Fibroblast of skin of scalp (primary cell): ENCODE measurements around the gene NAXE. TPM values are rescaled to one million over a fixed set of nuclear protein-coding genes. Genes with fewer than 3 reads are reported as not detected.
"Not testable (repeated sequence)": the region's sequence is repeated elsewhere in the genome, so short reads cannot be mapped to it uniquely, and the experiment has no call there.

Experiments
- DNase-seq: peaks from one replicate; pipeline ENCODE4 v3.0.0-alpha.2; 2013
- polyA plus RNA-seq, 2 experiments: library from polyadenylated mRNA; unstranded; fragments of 120-200 nt; gene quantifications; one replicate each; pipeline ENCODE4 v1.2.1, GENCODE V29; 2013; ENCODE audit not compliant: insufficient read length in 2 of 2

The NAXE gene
- 58.1 TPM for polyA plus RNA-seq (2013, experiment 1 of 2; ENCODE audit: insufficient read length)
- 52.9 TPM for polyA plus RNA-seq (2013, experiment 2 of 2; ENCODE audit: insufficient read length)

DNA sequence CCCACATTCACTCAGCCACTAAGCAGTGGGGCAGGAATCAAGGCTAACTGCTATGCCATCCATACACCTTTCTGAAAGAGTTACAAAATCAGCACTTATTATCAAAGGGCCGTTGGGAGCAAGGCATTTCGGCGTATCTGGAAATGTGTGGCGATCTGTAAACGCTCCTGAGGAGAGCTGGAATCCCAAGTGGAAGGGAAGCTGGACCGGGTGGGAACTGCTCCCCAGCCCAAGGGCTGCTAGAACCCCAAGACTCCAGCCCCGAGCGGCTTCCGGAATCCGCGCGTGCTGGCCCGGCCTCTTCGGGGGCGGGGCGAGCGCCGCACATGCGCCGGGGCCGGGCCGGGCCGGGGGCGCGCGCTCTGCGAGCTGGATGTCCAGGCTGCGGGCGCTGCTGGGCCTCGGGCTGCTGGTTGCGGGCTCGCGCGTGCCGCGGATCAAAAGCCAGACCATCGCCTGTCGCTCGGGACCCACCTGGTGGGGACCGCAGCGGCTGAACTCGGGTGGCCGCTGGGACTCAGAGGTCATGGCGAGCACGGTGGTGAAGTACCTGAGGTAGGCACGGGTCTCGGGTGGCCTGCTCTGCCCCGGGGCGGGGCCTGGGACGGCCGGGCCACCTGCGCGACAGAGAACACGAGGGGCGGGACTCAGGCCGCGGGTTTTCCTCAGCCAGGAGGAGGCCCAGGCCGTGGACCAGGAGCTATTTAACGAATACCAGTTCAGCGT lies at the start of gene NAXE:
TSS of gene NAXE (plus strand) at position 345 of the 726 bp plus-strand sequence. CDS start at position 374, 29 bp downstream.
- peak; percentile 67 for DNase-seq

DNA sequence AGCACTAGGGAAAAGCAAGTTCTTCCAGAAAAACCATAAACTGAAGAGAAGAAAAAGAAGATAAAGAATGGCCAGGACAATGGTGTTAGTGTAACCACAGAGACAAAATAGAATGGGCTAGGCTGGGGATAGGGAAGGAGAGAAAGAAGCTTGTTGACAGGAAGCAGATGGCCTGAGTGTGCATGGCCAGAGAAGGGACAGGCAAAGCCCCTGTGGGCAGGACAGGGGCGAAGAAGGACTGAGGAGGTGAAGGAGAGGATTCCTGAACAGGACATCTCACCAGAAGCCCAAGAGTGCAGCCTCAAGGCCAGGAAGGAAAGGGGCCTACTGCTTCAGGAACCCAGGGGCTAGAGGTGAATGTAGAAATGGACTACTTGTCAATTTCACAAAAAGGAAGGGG lies 48.5 kb upstream of the NAXE start:
- DNase-seq = no peak

DNA sequence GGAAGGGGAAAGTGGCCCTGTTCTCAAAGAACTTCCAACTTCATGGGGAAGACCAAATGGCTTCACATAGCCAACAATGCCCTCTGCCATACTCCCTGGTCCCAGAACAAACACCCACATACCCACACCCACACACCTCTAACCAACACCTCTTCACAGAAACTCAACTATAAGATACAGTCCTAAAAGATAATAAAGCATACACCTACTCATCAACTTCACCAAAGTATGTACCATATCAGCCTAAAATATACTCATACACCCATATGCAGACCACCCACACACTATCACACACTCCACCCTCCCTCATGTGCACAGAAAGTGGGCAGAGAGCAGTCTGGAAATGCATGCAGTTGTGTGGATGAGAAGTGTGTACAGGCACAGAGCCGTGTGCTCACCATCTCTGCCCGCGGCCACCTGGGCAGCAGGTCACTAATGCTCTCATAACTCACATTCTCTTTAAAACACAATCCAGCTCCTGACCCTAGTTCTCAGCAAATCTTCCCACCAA lies 46.9 kb upstream of the NAXE start:
- DNase-seq = no peak

DNA sequence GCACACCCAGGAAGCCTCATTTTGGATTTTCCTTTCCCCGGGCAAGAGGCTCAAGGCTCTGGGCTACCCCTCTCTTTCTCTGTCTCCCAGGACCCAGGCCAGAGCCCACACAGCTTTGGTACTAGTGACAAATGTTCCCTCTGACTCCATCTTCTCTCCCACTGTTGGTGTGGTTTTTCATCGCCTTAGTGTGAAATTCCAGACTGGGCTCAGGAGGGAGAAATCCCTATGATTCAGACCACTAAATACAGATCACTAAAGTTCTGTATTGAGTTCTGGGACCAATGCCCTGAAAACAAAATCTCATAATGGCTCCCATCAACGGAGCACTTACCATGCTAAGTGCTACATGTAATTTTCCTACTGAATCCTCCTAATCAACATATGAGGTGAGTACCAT lies 45.3 kb upstream of the NAXE start:
- peak; percentile 4 for DNase-seq

DNA sequence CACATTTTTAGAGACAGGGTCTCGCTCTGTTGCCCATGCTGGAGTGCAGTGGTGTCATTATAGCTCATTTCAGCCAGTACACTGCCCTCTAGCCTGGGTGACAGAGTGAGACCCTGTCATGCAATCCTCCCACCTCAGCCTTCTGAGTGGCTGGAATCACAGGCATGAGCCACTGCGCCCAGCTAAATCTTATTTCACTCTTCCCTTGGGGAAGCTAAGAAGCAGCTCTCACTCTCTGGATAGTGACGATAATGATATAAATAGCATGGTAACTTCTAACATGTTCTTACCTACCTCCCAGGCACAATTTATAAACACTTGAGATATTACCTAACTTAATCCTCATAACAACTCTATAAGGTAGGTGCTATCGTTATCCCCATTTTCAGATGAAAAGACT lies 44.1 kb upstream of the NAXE start:
- DNase-seq = no peak

DNA sequence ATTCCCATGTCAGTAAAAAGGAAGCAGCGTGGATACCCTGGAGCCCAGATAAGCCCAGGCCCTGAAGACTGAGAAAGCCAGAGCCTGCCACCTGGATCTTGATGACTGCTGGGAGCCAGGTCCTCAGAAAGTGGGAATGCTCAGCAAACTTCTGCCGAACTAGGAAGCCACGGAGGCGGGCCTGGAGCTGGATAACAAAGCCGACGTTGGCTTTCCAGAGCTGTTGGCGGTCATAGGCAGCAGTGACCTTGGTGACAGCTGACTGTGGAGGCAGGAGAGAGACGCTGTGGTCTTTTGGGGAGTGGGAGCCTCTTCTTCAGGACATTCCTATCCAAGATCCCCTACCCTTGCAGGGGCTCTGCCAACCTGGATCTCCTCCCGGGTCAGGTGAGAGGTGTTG lies 43.6 kb upstream of the NAXE start:
- no peak for DNase-seq

DNA sequence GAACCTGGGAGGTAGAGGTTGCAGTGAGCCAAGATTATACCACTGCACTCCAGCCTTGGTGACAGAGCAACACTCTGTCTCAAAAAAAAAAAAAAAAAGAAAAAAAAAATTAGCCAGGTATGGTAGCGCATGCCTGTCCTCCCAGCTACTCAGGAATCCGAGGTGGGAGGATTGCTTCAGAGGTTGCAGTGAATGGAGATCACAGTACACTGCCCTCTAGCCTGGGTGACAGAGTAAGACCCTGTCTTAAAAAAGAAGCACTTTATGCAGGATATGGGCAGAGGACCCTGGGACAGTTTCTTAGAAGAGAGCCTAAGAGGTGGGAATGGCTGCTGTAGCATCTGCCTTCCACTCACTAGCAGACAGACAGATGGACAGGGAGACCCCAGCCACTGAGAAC lies 42.2 kb upstream of the NAXE start:
- no peak for DNase-seq

DNA sequence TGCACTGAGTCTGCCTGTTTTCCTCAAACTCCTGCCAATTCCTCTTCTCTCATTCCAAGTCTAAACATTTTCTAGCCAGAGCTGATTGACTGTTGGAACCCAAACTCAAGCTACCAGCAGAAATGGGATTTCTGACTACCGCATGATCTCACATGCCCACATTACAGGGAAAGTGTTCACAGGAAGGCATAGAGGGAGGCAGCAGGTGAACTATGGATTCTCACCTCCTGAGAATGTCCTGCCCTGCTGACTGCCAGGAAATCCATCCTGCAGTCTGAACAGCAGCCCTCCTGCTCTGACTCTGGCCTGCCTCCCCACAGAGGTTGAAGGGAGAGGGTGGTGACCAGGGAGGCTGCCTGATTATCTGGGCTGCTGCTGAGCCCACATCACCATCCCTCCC lies 41.7 kb upstream of the NAXE start:
- DNase-seq = no peak

DNA sequence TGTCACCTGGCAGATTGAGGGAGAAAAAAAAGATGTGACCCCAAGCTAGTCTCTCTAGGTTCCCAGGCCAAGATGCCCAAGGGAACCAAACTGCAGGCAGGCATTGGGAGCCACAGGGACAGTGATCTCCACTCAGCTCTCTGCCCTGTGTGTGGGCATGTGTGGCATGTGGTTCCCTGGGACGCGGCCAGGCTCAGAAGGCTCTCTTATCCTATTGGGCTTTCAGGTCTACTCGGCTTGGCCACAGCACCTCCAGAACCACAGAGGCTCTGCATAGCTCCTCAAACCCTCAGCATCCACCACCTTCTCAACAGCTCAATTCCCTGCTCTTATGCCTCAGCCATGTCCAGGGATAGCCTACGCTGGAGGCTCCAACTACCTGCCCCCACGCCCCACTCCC lies 41.2 kb upstream of the NAXE start:
- no peak for DNase-seq

DNA sequence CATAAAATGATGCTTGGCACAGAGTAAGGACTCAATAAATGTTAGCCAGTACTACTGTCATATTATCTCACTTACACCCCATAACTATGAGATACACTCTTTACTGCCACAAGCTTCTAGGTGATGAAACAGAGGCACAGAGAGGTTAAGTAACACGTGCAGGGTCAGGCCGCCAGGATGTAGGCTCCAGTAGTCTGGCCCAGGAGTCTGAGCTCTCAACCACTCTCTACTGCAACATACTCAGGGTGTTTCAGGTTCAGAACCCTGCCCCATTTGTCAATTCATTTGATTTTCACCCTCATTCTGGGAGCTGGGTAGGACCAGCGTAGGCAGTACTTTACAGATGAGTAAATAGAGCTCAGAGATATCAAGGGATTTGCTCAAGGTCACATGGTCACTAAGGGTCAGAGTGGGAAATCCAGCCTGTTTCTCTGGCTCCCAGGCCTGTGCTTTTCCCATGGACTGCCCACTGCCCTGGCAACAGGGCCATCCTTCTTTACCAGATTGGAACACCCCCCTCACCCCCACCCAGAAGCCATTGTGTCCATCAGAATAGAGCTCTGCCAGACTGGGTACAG lies 40.4 kb upstream of the NAXE start:
- DNase-seq = no peak

DNA sequence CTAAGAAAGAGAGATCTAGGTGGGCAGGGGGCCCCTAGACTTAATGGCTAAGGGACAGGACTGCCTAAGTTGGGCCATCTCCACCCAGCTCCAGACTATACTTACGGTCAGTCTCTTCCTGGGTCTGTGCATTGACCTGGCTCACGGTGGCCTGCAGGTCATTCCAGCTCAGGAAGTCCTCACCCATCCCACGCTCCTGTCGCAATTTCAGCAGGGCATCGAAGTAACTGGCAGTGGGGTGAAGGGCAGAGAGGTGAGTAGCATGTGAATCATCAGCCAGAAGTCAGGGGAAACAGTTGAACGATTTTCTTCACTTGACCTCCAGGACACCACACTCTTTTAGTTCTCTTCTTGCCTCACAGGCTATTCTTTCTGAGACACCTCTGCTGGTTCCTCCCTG lies 39.7 kb upstream of the NAXE start:
- DNase-seq = no peak

DNA sequence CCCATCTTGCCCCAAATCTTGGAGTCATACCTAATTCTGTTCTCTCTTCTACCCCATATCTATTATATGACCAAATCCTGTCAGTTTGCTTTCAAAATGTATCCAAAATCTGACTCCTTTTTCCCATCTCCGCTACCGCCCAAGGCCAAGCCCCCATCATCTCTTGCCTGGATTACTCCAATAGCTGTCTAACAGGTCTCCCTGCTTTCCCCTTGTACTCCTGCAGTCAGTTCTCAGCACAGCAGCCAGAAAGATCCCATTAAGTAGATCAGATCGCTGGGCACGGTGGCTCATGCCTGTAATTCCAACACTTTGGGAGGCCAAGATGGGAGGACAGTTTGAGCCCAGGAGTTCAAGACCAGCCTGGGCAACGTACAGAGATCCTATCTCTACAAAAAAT lies 39.1 kb upstream of the NAXE start:
- no peak for DNase-seq

DNA sequence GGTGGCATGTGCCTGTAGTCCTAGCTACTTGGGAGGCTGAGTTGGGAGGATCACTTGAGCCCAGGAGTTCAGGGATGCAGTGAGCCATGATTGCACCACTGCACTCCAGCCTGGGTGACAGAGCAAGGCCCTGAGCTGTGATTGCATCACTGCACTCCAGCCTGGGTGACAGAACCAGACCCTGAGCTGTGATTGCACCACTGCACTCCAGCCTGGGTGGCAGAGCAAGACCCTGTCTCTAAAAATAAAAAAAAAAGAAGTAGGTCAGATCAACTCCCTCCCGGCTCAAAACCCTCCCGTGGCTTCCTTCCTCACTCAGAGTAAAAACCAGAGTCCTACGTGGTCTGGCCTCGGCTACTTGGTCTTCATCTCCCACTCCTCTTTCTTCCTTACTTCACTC lies 38.6 kb upstream of the NAXE start:
- DNase-seq = not testable (repeated sequence)

DNA sequence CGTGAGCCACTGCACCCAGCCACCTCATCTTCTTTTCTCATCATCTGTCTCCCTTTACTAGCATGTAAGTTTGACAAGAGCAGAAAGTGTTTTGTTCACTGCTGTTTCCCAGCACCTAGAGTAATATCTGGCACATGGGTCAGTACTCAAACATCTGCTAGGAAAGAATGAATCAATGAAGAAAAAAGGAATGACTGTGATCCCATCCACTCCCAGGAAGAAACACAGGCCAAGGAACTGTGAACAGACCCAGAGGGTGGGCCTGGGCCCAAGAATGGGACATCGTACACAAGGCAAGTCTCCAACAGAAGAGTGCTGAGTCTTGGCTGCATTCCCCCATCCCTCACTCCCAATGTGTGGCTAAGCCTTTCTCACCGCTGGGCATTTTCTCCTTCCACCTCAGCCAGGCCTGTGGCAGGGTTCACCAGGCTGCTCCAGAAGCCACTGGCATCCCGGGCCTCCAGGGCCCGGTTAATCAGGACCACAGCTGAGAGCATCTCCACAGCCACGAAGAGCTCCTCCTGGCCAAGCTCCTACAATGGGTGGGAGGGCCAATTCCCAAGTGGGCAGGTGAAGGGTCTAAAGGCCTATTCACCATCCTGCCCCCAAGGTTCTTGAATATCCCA lies 37.6 kb upstream of the NAXE start:
- DNase-seq = no peak

DNA sequence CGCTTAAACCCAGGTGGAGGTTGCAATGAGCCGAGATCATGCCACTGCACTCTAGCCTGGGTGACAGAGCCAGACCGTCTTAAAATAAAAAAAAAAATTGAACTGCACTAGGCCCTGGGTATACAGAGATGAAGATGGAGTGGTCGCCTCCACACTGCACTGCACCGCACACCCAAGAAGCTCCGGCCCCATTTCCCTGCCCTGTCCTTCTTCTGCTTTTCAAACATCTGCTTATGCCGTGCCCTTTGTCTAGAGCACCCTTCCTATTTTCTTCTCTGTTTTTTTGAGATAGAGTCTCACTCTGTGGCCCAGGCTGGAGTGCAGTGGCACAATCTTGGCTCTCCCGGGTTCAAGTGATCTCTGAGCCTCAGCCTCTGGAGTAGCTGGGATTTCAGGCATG lies 36.6 kb upstream of the NAXE start:
- no peak for DNase-seq

DNA sequence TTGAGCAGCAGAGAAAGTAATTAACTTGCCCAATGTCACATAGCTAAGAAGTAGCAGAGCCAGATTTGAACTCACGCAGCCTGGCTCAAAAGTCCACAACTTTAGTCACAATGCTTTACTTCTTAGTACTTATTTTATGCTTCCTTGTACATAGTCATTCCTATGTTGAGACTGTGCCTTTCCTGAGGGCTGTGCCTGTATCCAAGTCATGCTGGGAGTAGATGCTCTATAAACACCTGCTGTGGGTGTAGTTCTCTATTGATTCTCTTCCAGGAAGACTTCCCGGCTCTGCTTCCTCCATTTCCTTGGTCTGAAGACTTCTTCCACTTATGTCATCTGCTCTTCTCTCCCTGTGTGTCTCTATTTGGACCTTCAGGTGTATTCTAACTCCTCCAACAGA lies 35.9 kb upstream of the NAXE start:
- DNase-seq = no peak

DNA sequence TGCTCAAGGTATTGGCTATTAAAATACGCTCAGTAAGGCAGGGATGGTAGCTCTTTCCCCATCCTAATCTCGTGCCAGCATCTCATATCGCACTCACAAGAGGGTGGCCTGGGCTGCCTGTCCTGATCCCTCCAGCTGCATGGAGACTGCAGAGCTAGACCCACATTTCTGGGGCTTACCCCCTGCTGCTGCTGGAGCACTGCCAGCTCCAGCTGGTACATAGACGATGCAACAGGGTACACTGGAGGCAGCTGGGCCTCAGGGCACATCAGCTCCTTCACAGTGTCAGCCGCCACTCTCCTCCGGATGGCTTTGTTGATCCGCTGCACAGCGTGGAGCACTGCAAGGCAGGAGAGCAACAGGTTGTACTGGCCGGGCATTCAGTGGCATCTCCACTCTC lies 35.2 kb upstream of the NAXE start:
- peak; percentile 11 for DNase-seq

DNA sequence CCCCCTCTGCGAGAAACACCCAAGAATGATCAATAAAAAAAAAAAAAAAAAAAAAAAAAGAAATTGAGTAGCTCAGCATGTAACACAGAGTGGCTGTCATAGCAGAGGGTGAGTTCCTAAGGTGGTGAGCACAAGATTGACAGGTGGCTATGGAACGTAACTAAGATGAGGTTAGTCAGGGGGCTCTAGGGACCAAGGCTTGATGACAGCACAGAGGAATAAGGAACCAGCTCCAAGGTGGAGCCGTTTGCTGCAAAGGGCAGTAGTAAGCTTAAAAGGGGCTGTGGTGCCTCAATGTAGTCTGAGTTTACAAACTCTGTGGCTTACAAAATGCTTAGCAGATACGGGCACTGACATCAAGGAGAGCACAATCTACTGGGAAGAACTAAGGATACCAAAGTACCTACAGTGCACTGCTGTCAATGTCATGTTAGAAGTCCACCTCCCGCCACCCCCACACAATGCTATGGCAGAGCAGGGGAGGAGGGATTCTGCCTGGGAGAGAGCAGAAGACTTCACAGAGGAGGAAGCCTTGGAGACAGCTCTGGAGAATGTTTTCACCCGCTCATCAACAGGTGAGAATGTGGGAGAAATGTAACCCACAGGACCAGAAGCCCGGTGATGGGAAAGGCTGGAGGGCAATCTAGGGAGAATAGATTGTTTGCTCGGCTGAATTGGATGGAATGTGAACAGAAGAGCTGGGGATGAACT lies 32.3 kb upstream of the NAXE start:
- DNase-seq = no peak

DNA sequence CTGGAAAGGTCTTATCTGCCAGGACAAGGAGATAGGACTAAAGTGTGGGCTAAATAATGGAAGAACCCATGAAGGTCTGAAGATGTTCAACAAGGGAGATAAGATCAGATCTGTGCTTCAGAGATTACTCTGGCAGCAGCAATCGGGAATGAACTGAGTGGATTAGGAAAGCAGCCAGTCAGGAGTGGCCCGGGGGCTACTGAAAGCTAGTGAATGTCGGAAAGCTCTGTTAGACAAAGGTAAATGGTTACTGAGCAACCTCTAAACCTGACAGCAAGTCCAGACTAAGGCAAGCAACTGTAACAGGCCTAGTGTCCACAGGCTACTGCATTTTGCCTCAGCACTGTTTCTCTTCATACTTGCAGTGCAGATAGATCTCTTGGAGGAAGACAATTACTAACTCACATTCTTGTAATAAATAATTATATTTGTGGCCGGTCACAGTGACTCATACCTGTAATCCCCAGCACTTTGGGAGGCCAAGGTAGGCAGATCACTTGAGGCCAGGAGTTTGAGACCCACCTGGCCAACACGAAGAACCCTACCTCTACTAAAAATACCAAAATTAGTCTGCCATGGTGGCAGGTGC lies 31.7 kb upstream of the NAXE start:
- DNase-seq = no peak

DNA sequence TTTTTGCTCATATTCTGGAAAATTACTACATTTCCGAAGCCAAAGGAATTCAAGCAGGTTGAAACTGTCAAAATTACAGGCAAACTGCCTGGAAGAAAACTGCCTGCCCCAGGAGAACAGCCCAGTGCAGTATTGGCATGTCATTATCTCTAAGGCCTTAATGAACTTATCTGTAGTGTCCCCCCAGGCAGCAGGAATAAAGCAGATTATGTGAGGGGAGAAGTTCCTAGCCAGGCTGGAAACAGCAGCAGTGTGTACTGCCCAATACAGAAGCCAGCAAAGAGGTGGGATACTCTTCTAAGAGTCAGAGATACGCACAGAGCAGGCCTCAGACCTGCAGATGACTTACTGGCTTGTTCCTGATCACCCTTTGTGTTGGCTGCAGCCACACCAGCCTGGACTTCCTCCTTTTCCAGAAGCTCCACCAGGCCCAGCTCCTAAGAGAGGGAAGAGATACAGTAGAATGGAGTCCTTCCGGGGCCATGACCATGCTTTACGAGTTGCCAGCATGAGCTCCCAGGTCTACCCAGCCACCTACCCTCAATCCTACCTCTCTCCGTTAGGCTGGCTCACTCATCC lies 30.9 kb upstream of the NAXE start:
- no peak for DNase-seq

DNA sequence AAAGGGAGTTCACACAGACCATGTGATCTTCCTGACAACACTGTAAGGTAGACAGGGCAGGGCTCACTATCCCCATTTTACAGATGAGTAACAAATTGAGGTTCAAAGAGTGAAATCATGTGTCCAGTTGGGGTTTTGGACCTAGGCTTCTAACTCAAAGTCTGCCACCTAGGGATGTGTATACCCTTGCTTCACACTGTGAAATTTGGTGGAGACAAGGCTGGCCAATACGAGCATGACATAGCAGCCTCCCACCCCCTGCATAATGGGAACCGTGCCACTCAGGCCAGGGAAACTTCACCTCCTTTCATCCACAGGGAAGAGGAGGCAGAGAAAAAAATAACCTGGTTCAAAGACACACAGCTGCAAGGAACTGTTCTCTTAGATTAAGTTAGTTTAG lies 26.1 kb upstream of the NAXE start:
- DNase-seq = no peak

DNA sequence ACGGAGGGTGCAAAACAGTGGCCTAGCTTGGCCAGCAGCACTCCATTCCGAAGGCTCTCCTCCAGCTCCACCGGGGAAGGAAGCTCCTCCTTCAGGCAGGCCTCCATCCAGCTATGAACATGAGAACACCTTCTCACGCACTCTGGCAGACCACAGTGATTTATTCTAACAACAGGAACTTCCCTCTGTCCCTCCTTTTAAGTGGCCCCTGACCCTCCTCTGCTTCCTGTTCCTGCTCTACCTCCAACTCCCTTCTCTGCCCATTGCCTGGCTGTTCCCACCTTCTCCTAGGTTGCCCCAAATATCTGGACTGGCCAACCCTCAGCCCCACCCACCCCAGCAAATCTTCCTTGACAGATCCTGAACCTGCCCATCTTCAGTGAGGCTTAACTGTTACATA lies 25.1 kb upstream of the NAXE start:
- no peak for DNase-seq
